GM20000 (cell line): ENCODE data around the gene STRA8.
"Not testable (repeated sequence)": the region's sequence is repeated elsewhere in the genome, so short reads cannot be mapped to it uniquely, and the experiment has no call there.

Source experiments
- DNase-seq: peaks from one replicate; pipeline ENCODE4 v3.0.0; 2012; ENCODE audit warnings: low spot score
- TF ChIP-seq, protein P1 (sequence below): IDR thresholded peaks from 2 replicates; pipeline ENCODE4 v1.5.1; 2012; ENCODE audit warnings: mild to moderate bottlenecking, control low read depth; ENCODE audit errors: extremely low read depth, missing control alignments

STRA8 gene

DNA sequence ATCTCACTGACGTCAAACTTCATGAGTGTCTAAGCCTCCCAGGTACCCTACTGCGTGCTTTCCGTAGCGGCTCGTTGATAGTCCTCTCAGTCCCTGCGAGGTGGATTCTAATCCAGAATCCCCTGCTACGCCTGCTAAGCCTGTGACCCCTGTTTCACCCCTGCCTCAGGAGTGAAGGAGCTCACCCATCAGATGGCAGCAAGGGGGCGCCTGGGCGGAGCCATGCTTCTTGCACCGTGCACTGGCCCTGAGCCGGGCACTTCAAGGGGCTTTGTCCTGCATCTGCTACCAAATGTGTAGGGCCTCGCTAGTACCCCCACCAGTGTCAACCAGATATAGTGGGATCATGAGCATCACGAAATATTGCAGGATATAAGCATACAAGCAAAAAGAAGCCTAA is 918 bp upstream of the STRA8 start:
- DNase-seq = no peak

DNA sequence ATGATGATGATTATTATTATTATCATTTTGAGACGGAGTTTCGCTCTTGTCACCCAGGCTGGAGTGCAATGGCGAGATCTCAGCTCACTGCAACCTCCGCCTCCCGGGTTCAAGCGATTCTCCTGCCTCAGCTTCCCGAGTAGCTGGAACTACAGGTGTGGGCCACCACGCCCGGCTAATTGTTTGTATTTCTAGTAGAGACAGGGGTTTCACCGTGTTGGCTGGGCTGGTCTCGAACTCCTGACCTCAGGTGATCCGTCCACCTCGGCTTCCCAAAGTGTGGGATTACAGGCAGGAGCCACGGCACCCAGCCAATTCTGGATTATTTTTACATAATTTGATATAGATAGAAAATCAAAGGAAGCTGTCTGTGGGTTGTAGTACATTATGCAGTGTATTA is 457 bp downstream of the STRA8 start:
- DNase-seq = not testable (repeated sequence)

More for the DNA sequence above, 918 bp upstream of the STRA8 start:
- TF ChIP-seq, protein P1, sequence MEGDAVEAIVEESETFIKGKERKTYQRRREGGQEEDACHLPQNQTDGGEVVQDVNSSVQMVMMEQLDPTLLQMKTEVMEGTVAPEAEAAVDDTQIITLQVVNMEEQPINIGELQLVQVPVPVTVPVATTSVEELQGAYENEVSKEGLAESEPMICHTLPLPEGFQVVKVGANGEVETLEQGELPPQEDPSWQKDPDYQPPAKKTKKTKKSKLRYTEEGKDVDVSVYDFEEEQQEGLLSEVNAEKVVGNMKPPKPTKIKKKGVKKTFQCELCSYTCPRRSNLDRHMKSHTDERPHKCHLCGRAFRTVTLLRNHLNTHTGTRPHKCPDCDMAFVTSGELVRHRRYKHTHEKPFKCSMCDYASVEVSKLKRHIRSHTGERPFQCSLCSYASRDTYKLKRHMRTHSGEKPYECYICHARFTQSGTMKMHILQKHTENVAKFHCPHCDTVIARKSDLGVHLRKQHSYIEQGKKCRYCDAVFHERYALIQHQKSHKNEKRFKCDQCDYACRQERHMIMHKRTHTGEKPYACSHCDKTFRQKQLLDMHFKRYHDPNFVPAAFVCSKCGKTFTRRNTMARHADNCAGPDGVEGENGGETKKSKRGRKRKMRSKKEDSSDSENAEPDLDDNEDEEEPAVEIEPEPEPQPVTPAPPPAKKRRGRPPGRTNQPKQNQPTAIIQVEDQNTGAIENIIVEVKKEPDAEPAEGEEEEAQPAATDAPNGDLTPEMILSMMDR = no peak

DNA sequence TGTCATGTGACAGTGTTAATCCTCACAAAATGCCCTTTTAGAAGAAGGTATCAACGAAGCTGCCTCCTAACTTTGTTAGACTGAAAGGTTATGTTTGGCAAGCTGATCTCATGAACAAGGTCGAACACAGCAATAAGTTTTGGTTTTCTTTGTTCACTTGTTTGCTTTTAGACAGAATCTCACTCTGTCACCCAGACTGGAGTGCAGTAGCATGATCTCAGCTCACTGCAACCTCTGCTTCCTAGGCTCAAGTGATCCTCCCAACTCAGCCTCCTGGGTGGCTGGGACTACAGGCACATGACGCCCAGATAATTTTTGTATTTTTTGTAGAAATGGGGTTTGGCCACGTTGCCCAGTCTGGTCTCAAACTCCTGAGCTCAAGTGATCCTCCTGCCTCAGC is 1.1 kb downstream of the STRA8 start:
- no peak for DNase-seq
- TF ChIP-seq, protein P1 = no peak

DNA sequence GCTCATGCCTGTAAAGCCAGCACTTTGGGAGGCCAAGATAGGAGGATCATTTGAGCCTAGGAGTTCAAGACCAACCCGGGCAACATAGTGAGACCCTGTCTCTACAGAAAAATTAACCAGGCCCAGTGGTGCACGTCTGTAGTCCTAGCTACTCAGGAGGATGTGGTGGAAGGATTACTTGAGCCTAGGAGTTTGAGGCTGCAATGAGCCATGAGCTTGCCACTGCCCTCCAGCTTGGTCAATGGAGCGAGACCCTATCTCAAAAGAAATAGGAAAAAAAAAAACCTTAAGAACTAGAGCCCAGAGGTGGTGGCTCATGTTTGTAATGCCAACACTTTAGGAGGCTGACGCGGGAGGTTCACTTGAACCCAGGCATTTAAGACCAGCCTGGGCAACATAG is 2.2 kb downstream of the STRA8 start:
- no peak for DNase-seq
- TF ChIP-seq, protein P1 = no peak

DNA sequence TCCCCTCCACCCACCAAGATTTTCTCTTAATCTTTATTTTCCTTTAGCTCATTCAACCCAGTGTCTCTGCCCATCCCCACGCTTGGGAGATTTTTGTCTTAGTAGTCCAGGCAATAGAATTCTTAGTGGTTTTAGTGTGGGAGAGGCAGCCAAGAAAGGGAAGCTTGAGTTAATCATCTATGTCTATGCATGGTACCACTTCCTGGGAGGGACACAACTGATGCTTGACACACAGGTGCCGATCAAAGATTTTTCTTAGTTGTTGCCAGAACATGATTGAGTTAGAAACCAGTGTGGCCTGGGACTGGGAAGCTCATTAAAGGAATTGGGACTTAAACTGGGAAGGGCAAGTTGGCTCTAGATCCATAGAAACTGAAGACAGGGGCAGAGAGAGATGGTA is 3.1 kb downstream of the STRA8 start:
- TF ChIP-seq, protein P1 = no peak
- peak; percentile 75 for DNase-seq

DNA sequence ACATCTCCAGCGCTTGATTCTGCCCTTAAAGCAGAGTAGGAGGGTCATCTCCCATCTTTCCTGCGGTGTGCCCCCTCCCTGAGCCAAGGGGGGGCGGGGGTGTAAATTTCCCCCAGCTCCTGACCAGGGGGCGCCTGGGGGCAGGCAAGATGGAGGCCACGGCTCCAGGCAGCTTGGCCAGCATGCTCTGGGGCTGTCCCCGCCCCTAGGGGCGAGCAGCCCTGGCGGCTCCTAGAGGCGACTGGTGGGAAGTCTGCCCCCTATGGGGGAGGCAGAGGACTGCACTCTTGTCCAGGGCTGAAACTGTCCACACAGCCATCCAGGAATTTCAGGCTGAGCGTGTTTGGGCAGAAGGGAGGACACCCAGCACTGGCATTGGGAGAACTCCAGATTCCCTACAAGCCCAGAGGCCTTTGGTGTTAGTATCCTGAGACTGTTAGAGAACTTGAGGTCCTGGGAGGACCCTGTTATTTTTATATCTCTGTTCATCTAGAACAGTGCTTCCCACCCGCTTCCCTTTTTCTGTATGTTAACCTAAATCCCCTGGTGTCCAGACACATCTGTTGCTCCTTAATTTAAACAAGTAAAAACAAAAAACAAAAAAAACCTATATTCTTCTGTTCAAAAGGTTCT is 4.6 kb downstream of the STRA8 start:
- DNase-seq = no peak
- TF ChIP-seq, protein P1 = no peak

- DNase-seq = no peak
- TF ChIP-seq, protein P1 = no peak
Observed at GRCh38 chr7:135239263-135239662, 5.6 kb downstream of the STRA8 start.

DNA sequence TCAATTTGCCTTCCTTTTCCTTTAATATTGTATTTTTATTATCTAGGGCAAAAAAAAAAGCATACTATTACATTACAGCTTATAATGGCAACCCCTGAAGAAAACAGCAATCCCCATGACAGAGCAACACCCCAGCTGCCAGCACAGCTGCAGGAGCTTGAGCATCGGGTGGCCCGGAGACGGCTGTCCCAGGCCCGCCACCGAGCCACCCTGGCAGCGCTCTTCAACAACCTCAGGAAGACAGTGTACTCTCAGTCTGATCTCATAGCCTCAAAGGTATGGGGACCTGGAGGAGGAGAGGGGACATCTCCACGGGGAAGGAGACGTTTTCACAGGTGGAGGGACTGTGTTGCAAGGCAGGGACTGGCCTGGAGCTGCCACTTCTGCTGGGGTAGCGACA is 6.8 kb downstream of the STRA8 start:
- TF ChIP-seq, protein P1 = no peak
- no peak for DNase-seq
